ENCODE data around the gene DOK4. TPM values are rescaled to one million over a fixed set of nuclear protein-coding genes. Genes with fewer than 3 reads are reported as not detected.

DOK4 gene
- total and polyA plus RNA-seq, 2 of the 8 experiments (the other 6 are each of a cell fraction or from before 2014, with no cell fraction given): 24.0 to 28.9 TPM

GRCh38 chr16:57486858-57487834 lies 853 bp upstream of the DOK4 start (continued):
- TF ChIP-seq CHD7 (IDR thresholded peaks at IDR 0.05; ENCODE audit: insufficient replicate concordance, low read length): no peak

Data from H1 (cell line).